Liver (tissue), 3 donors: ENCODE results near the gene CKS2.
A peak's percentile ranks its signal among the peaks of the same experiment; 100 is the strongest.

Experiments
- CTCF ChIP-seq: fragments of 150-350 bp; IDR thresholded peaks from 2 replicates; pipeline ENCODE4 v1.5.1; 2017; ENCODE audit warnings: improper control_type of control experiment, low read depth, low read length; ENCODE audit not compliant: missing input control
- EGR1 ChIP-seq, 2 donors: IDR thresholded peaks; 2 replicates each; pipeline ENCODE4 v1.6.1; 2016 to 2018; ENCODE audit warnings: antibody characterized with exemption in 2 of 2, low read depth in 2 of 2
- FOXA1 ChIP-seq: IDR thresholded peaks from 2 replicates; pipeline ENCODE4 v1.6.1; 2016; ENCODE audit warnings: antibody characterized with exemption
- GABPA ChIP-seq, 2 donors: IDR thresholded peaks in 1 of 2; conservative IDR thresholded peaks in 1 of 2; 2 replicates each; pipeline ENCODE4 v1.6.1; 2016; ENCODE audit warnings: antibody characterized with exemption in 2 of 2, mild to moderate bottlenecking in 1 of 2, moderate library complexity in 1 of 2
- JUND ChIP-seq, 2 donors: IDR thresholded peaks; 2 replicates each; pipeline ENCODE4 v1.6.1; 2016; ENCODE audit warnings: antibody characterized with exemption in 2 of 2
- MAX ChIP-seq: IDR thresholded peaks from 2 replicates; pipeline ENCODE4 v1.6.1; 2016; ENCODE audit warnings: antibody characterized with exemption
- NR2F2 ChIP-seq: IDR thresholded peaks from 2 replicates; pipeline ENCODE4 v1.6.1; 2016; ENCODE audit warnings: antibody characterized with exemption
- RAD21 ChIP-seq, 2 donors: IDR thresholded peaks; 2 replicates each; pipeline ENCODE4 v1.6.1; 2016; ENCODE audit warnings: antibody characterized with exemption in 2 of 2, mild to moderate bottlenecking in 2 of 2
- SP1 ChIP-seq: IDR thresholded peaks from 2 replicates; pipeline ENCODE4 v1.6.1; 2018; ENCODE audit warnings: antibody characterized with exemption, mild to moderate bottlenecking
- TAF1 ChIP-seq: conservative IDR thresholded peaks from 2 replicates; pipeline ENCODE4 v1.6.1; 2016; ENCODE audit warnings: antibody characterized with exemption, mild to moderate bottlenecking
- TF ChIP-seq, protein P1 (sequence below): IDR thresholded peaks from 2 replicates; pipeline ENCODE4 v1.6.1; 2016; ENCODE audit warnings: antibody characterized with exemption
- TF ChIP-seq, protein P2 (sequence below): IDR thresholded peaks from 2 replicates; pipeline ENCODE4 v1.6.1; 2016; ENCODE audit warnings: antibody characterized with exemption
- TF ChIP-seq, protein P3 (sequence below): IDR thresholded peaks from 2 replicates; pipeline ENCODE4 v1.6.1; 2016; ENCODE audit warnings: antibody characterized with exemption, mild to moderate bottlenecking
- donor health status: healthy.
- donor health status: healthy.

DNA sequence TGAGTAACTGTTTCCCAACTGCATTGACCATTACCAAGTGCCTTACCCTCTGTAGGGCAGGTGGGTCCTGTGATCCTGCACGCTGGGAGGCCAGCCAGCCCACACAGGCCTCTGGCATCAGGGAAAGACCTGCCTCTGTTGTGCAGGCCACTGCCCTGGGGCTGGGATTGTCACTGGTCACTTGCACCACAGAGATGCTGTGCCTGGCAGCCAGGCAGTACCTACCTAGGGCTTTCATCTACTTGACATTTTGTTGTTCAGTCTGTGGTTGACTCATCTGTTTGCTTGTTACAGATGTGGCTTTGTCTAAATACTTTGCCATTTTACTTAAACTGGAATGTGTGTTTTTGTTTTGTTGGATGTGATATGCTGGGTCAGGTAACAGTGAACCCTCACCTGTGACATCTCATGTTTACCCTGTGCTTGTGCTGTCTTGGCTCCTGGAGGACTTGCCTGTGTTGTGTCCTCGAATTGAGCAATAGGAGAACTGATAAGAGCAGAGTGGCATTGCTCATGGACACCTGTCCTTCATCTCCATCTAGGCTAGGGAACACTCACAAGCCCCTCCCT is 40.1 kb downstream of the CKS2 start:
- TF ChIP-seq CTCF (no peak), NR2F2 (no peak), MAX (peak; percentile 89), RAD21 (IDR thresholded peaks at IDR 0.05) (peak; percentile 41 to 43), SP1 (peak; percentile 84), EGR1 (IDR thresholded peaks at IDR 0.05; ENCODE audit: low read depth in 2 of 2) (peak in 1 of 2 donors; percentile 23), JUND (IDR thresholded peaks at IDR 0.05) (peak; percentile 47 to 75), GABPA (IDR thresholded peaks at IDR 0.05 in 1 of 2, conservative IDR thresholded peaks at IDR 0.05 in 1 of 2) (peak in 1 of 2 donors; percentile 52), TAF1 (no peak), FOXA1 (peak; percentile 95)
- TF ChIP-seq, protein P1, sequence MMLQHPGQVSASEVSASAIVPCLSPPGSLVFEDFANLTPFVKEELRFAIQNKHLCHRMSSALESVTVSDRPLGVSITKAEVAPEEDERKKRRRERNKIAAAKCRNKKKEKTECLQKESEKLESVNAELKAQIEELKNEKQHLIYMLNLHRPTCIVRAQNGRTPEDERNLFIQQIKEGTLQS = peak; percentile 31
- TF ChIP-seq, protein P2, sequence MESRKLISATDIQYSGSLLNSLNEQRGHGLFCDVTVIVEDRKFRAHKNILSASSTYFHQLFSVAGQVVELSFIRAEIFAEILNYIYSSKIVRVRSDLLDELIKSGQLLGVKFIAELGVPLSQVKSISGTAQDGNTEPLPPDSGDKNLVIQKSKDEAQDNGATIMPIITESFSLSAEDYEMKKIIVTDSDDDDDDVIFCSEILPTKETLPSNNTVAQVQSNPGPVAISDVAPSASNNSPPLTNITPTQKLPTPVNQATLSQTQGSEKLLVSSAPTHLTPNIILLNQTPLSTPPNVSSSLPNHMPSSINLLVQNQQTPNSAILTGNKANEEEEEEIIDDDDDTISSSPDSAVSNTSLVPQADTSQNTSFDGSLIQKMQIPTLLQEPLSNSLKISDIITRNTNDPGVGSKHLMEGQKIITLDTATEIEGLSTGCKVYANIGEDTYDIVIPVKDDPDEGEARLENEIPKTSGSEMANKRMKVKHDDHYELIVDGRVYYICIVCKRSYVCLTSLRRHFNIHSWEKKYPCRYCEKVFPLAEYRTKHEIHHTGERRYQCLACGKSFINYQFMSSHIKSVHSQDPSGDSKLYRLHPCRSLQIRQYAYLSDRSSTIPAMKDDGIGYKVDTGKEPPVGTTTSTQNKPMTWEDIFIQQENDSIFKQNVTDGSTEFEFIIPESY = no peak
- TF ChIP-seq, protein P3, sequence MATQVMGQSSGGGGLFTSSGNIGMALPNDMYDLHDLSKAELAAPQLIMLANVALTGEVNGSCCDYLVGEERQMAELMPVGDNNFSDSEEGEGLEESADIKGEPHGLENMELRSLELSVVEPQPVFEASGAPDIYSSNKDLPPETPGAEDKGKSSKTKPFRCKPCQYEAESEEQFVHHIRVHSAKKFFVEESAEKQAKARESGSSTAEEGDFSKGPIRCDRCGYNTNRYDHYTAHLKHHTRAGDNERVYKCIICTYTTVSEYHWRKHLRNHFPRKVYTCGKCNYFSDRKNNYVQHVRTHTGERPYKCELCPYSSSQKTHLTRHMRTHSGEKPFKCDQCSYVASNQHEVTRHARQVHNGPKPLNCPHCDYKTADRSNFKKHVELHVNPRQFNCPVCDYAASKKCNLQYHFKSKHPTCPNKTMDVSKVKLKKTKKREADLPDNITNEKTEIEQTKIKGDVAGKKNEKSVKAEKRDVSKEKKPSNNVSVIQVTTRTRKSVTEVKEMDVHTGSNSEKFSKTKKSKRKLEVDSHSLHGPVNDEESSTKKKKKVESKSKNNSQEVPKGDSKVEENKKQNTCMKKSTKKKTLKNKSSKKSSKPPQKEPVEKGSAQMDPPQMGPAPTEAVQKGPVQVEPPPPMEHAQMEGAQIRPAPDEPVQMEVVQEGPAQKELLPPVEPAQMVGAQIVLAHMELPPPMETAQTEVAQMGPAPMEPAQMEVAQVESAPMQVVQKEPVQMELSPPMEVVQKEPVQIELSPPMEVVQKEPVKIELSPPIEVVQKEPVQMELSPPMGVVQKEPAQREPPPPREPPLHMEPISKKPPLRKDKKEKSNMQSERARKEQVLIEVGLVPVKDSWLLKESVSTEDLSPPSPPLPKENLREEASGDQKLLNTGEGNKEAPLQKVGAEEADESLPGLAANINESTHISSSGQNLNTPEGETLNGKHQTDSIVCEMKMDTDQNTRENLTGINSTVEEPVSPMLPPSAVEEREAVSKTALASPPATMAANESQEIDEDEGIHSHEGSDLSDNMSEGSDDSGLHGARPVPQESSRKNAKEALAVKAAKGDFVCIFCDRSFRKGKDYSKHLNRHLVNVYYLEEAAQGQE = peak; percentile 75
